ENCODE measurements around the gene AIF1. TPM values are rescaled to one million over a fixed set of nuclear protein-coding genes. Genes with fewer than 3 reads are reported as not detected.
A peak's percentile ranks its signal among the peaks of the same experiment; 100 is the strongest.
"Not testable (repeated sequence)": the region's sequence is repeated elsewhere in the genome, so short reads cannot be mapped to it uniquely, and the experiment has no call there.

The AIF1 gene
- total RNA-seq, 2 experiments from 2014 or later, result 11.3 to 11.7 TPM

GRCh38 chr6:31582230-31582643, 32.8 kb upstream of the AIF1 start, which contains the start of gene LTB:
TSS of gene LTB (minus strand) at chr6:31582424. CDS start at chr6:31582417, 7 bp downstream.
- Mint-ChIP-seq H3K4me1 (peaks cover 65% of the 10 kb centered on the region), H3K9me3 (no peaks in the 10 kb centered on the region), H3K36me3 (ENCODE audit: low read depth) (peaks cover 69% of the 10 kb centered on the region), H3K27ac (peak within 1 kb of the TSS; percentile 94), H3K27me3 (no peaks in the 10 kb centered on the region), H3K4me3 (peak within 1 kb of the TSS; percentile 91)
- CTCF ChIA-PET, result interaction anchor here (0.7 to 18.7 kb wide), 9 partner anchors 7 to 89 kb away, joined by 3 to 640 read pairs (median 15); partner anchors contain the start of genes ATP6V1G2, DDX39B, LTA and NCR3
- DNase-seq, result peak; percentile 74
- POLR2A ChIA-PET, result interaction anchor here (0.8 to 36.9 kb wide), 16 partner anchors 3 to 1389 kb away, joined by 3 to 1578 read pairs (median 8); partner anchors contain the start of genes ATP6V1G2, C6orf47, CLIC1 and CSNK2B

- H3K27me3 Mint-ChIP-seq, result no peaks in the 10 kb centered on the region
- POLR2A ChIA-PET, result interaction anchor here (0.8 to 36.9 kb wide), 7 partner anchors 0 to 118 kb away, joined by 3 to 1578 read pairs (median 13); partner anchors contain the start of genes ABHD16A, ATP6V1G2, DDX39B and LST1
- CTCF ChIA-PET, result interaction anchor here (0.6 to 18.7 kb wide), 5 partner anchors 9 to 245 kb away, joined by 4 to 640 read pairs (median 70); partner anchors contain the start of genes ATP6V1G2, DDX39B, LTA and NCR3
- peak overlapping the region; percentile 74 for H3K4me3 Mint-ChIP-seq
- peak; percentile 73 for DNase-seq
- peaks cover 72% of the 10 kb centered on the region for H3K4me1 Mint-ChIP-seq
- no peaks in the 10 kb centered on the region for H3K9me3 Mint-ChIP-seq
- H3K36me3 Mint-ChIP-seq (ENCODE audit: low read depth), result peaks cover 54% of the 10 kb centered on the region
- peak overlapping the region; percentile 98 for H3K27ac Mint-ChIP-seq
These were observed 29.5 kb upstream of the AIF1 start for GRCh38 chr6:31585491-31585890.

GRCh38 chr6:31586008-31586407, 29.0 kb upstream of the AIF1 start, which contains the start of gene LST1:
TSS of gene LST1 (plus strand) at chr6:31586277. CDS start at chr6:31587300, 1,023 bp downstream.
- ChIA-PET POLR2A (interaction anchor here (0.8 to 36.9 kb wide), 11 partner anchors 1 to 221 kb away, joined by 3 to 1578 read pairs (median 6); partner anchors contain the start of genes ABHD16A, ATP6V1G2, DDX39B and GPANK1), CTCF (interaction anchor here (0.6 to 18.7 kb wide), 6 partner anchors 9 to 245 kb away, joined by 4 to 640 read pairs (median 66); partner anchors contain the start of genes ATP6V1G2, BAG6, DDX39B and LTA)
- H3K4me1 Mint-ChIP-seq, result peaks cover 75% of the 10 kb centered on the region
- peaks cover 52% of the 10 kb centered on the region for H3K36me3 Mint-ChIP-seq (ENCODE audit: low read depth)
- H3K9me3 Mint-ChIP-seq, result no peaks in the 10 kb centered on the region
- H3K4me3 Mint-ChIP-seq, result peak within 1 kb of the TSS; percentile 74
- H3K27me3 Mint-ChIP-seq, result no peaks in the 10 kb centered on the region
- peak within 1 kb of the TSS; percentile 98 for H3K27ac Mint-ChIP-seq
- no peak for DNase-seq

- H3K27me3 Mint-ChIP-seq, result no peaks in the 10 kb centered on the region
- peaks cover 80% of the 10 kb centered on the region for H3K4me1 Mint-ChIP-seq
- ChIA-PET POLR2A (interaction anchor here (1.0 to 36.9 kb wide), 15 partner anchors 2 to 385 kb away, joined by 3 to 1578 read pairs (median 4); partner anchors contain the start of genes ABHD16A, APOM, ATP6V1G2 and BAG6), CTCF (interaction anchor here (0.8 to 18.7 kb wide), 5 partner anchors 8 to 66 kb away, joined by 4 to 640 read pairs (median 70); partner anchors contain the start of genes ATP6V1G2, BAG6, DDX39B and LTA)
- peak overlapping the region; percentile 98 for H3K27ac Mint-ChIP-seq
- peak; percentile 42 for DNase-seq
- peak overlapping the region; percentile 74 for H3K4me3 Mint-ChIP-seq
- no peaks in the 10 kb centered on the region for H3K9me3 Mint-ChIP-seq
- H3K36me3 Mint-ChIP-seq (ENCODE audit: low read depth), result peaks cover 44% of the 10 kb centered on the region
These were observed 28.3 kb upstream of the AIF1 start for GRCh38 chr6:31586599-31587281.

- DNase-seq, result no peak
- Mint-ChIP-seq H3K27ac (peak overlapping the region; percentile 93), H3K27me3 (no peaks in the 10 kb centered on the region), H3K4me3 (peak overlapping the region; percentile 78), H3K9me3 (no peaks in the 10 kb centered on the region), H3K36me3 (ENCODE audit: low read depth) (peaks cover 36% of the 10 kb centered on the region), H3K4me1 (peaks cover 86% of the 10 kb centered on the region)
- CTCF ChIA-PET, result interaction anchor here (1.8 to 18.7 kb wide), 4 partner anchors 7 to 42 kb away, joined by 7 to 640 read pairs (median 235); partner anchors contain the start of genes ATP6V1G2, DDX39B, NCR3 and NFKBIL1
- POLR2A ChIA-PET, result interaction anchor here (0.5 to 36.9 kb wide), 10 partner anchors 3 to 93 kb away, joined by 3 to 1578 read pairs (median 6); partner anchors contain the start of genes APOM, BAG6, DDX39B and LST1
These were observed 26.9 kb upstream of the AIF1 start for GRCh38 chr6:31587791-31588777.

- Mint-ChIP-seq H3K36me3 (ENCODE audit: low read depth) (peaks cover 31% of the 10 kb centered on the region), H3K4me1 (peaks cover 84% of the 10 kb centered on the region), H3K9me3 (no peaks in the 10 kb centered on the region), H3K27ac (peak overlapping the region; percentile 44), H3K27me3 (no peaks in the 10 kb centered on the region), H3K4me3 (peak overlapping the region; percentile 17)
- POLR2A ChIA-PET, result interaction anchor here (0.9 to 36.9 kb wide), 4 partner anchors 4 to 94 kb away, joined by 4 to 1578 read pairs (median 796); partner anchors contain the start of genes DDX39B, LST1, LTA and LTB
- no peak for DNase-seq
- CTCF ChIA-PET, result interaction anchor here (1.8 to 18.7 kb wide), 4 partner anchors 6 to 43 kb away, joined by 4 to 640 read pairs (median 204); partner anchors contain the start of genes ATP6V1G2, DDX39B, NCR3 and NFKBIL1
These were observed 26.0 kb upstream of the AIF1 start for GRCh38 chr6:31588871-31589650.

- H3K27me3 Mint-ChIP-seq, H3K4me3 Mint-ChIP-seq: not testable (repeated sequence)
- POLR2A ChIA-PET, result interaction anchor here (36.9 kb wide), 1 partner anchor 18 kb away, joined by 1578 read pairs; the partner anchor contains the start of genes LST1, LTA, LTB and TNF
These were observed 24.3 kb upstream of the AIF1 start for GRCh38 chr6:31590691-31591090.

GRCh38 chr6:31592396-31592771, 22.6 kb upstream of the AIF1 start:
- ChIA-PET CTCF (interaction anchor here (1.1 to 13.2 kb wide), 4 partner anchors 11 to 98 kb away, joined by 3 to 751 read pairs (median 323); partner anchors contain the start of genes ATP6V1G2, DDX39B, LST1 and LTB), POLR2A (interaction anchor here (0.7 to 36.9 kb wide), 9 partner anchors 20 to 785 kb away, joined by 3 to 1578 read pairs (median 6); partner anchors contain the start of genes ATP6V1G2, DDX39B, GPANK1 and LSM2)
- peak overlapping the region; percentile 89 for H3K27ac Mint-ChIP-seq
- no peak for DNase-seq
- H3K9me3 Mint-ChIP-seq, result no peaks in the 10 kb centered on the region
- peak overlapping the region; percentile 61 for H3K4me3 Mint-ChIP-seq
- peaks cover 74% of the 10 kb centered on the region for H3K4me1 Mint-ChIP-seq
- H3K27me3 Mint-ChIP-seq, result no peaks in the 10 kb centered on the region
- H3K36me3 Mint-ChIP-seq (ENCODE audit: low read depth), result peaks cover 20% of the 10 kb centered on the region

More at GRCh38 chr6:31590691-31591090, 24.3 kb upstream of the AIF1 start:
- not testable (repeated sequence) for DNase-seq, H3K27ac Mint-ChIP-seq, H3K9me3 Mint-ChIP-seq
- H3K4me1 Mint-ChIP-seq, result peaks cover 77% of the 10 kb centered on the region
- H3K36me3 Mint-ChIP-seq (ENCODE audit: low read depth), result peaks cover 28% of the 10 kb centered on the region
- CTCF ChIA-PET, result interaction anchor here (0.5 to 18.7 kb wide), 5 partner anchors 4 to 44 kb away, joined by 3 to 640 read pairs (median 400); partner anchors contain the start of genes ATP6V1G2, DDX39B, LST1 and LTB

- H3K9me3 Mint-ChIP-seq, result no peaks in the 10 kb centered on the region
- H3K36me3 Mint-ChIP-seq (ENCODE audit: low read depth), result peaks cover 5% of the 10 kb centered on the region
- H3K27ac Mint-ChIP-seq, result no peak overlapping the region
- CTCF ChIA-PET, result interaction anchor here (0.9 to 13.2 kb wide), 12 partner anchors 12 to 116 kb away, joined by 3 to 751 read pairs (median 10); partner anchors contain the start of genes ATP6V1G2, DDX39B, LST1 and LTA
- no peak overlapping the region for H3K4me3 Mint-ChIP-seq
- POLR2A ChIA-PET, result interaction anchor here (0.6 to 36.9 kb wide), 6 partner anchors 25 to 239 kb away, joined by 4 to 1578 read pairs (median 23); partner anchors contain the start of genes ATP6V1G2, DDX39B, GPANK1 and LST1
- peak; percentile 49 for DNase-seq
- H3K27me3 Mint-ChIP-seq, result no peaks in the 10 kb centered on the region
- peaks cover 53% of the 10 kb centered on the region for H3K4me1 Mint-ChIP-seq
These were observed 18.0 kb upstream of the AIF1 start for GRCh38 chr6:31597006-31597405.

- H3K9me3 Mint-ChIP-seq, result no peaks in the 10 kb centered on the region
- no peaks in the 10 kb centered on the region for H3K36me3 Mint-ChIP-seq (ENCODE audit: low read depth)
- no peak overlapping the region for H3K4me3 Mint-ChIP-seq
- DNase-seq, result no peak
- peaks cover 10% of the 10 kb centered on the region for H3K4me1 Mint-ChIP-seq
- ChIA-PET POLR2A (interaction anchor here (0.7 to 1.2 kb wide), 3 partner anchors 13 to 132 kb away, joined by 3 read pairs; partner anchors contain the start of gene MSH5), CTCF (interaction anchor here (1.2 to 2.9 kb wide), 2 partner anchors 9 to 56 kb away, joined by 6 to 9 read pairs; no protein-coding TSS in a partner anchor)
- peaks cover 6% of the 10 kb centered on the region for H3K27me3 Mint-ChIP-seq
- no peak overlapping the region for H3K27ac Mint-ChIP-seq
These were observed 7.7 kb upstream of the AIF1 start for GRCh38 chr6:31607317-31607716.
